Hepatocyte (in vitro differentiated cells): ENCODE measurements around the gene MEGF11. TPM values are rescaled to one million over a fixed set of nuclear protein-coding genes. Genes with fewer than 3 reads are reported as not detected.

Experiments used
- DNase-seq: peaks from one replicate; pipeline ENCODE4 v3.0.0-alpha.2; 2016; ENCODE audit warnings: low spot score
- H2AFZ ChIP-seq: fragments of 200-600 bp; sonication (generic); 2 replicates; pipeline ENCODE4 v1.6.0; 2016; ENCODE audit warnings: antibody characterized with exemption, mild to moderate bottlenecking
- H3K27ac ChIP-seq: fragments of 200-600 bp; sonication (generic); 2 replicates; pipeline ENCODE4 v1.5.1; 2016; ENCODE audit warnings: mild to moderate bottlenecking
- H3K27me3 ChIP-seq: fragments of 200-600 bp; sonication (generic); 2 replicates; pipeline ENCODE4 v1.6.1; 2016
- H3K36me3 ChIP-seq: fragments of 200-600 bp; sonication (generic); replicated peaks from 2 replicates; pipeline ENCODE4 v1.5.1; 2016; ENCODE audit warnings: low read depth; ENCODE audit not compliant: insufficient read depth
- H3K4me1 ChIP-seq: fragments of 200-600 bp; sonication (generic); 2 replicates; pipeline ENCODE4 v1.5.1; 2016; ENCODE audit warnings: mild to moderate bottlenecking, moderate library complexity; ENCODE audit not compliant: insufficient read depth
- H3K4me2 ChIP-seq: fragments of 200-600 bp; sonication (generic); 2 replicates; pipeline ENCODE4 v1.6.0; 2016
- H3K4me3 ChIP-seq: fragments of 200-600 bp; sonication (generic); 2 replicates; pipeline ENCODE4 v1.5.1; 2016; ENCODE audit warnings: mild to moderate bottlenecking
- H3K79me2 ChIP-seq: fragments of 200-600 bp; sonication (generic); 2 replicates; pipeline ENCODE4 v1.6.0; 2017; ENCODE audit warnings: mild to moderate bottlenecking
- H3K9me2 ChIP-seq: fragments of 200-600 bp; sonication (generic); replicated peaks from 2 replicates; pipeline ENCODE4 v1.6.0; 2017; ENCODE audit warnings: mild to moderate bottlenecking; ENCODE audit not compliant: insufficient read depth
- H3K9me3 ChIP-seq: fragments of 200-600 bp; sonication (generic); 2 replicates; pipeline ENCODE4 v1.5.1; 2016; ENCODE audit warnings: low read depth, mild to moderate bottlenecking
- H4K20me1 ChIP-seq: fragments of 200-600 bp; sonication (generic); 2 replicates; pipeline ENCODE4 v1.6.0; 2016; ENCODE audit warnings: mild to moderate bottlenecking; ENCODE audit not compliant: insufficient read depth, poor library complexity, severe bottlenecking
- EZH2 ChIP-seq: fragments of 200-600 bp; sonication (generic); IDR thresholded peaks from 2 replicates; pipeline ENCODE4 v1.6.1; 2016; ENCODE audit warnings: antibody characterized with exemption, mild to moderate bottlenecking, borderline replicate concordance
- EZH2phosphoT487 ChIP-seq: fragments of 200-600 bp; sonication (generic); IDR thresholded peaks from one replicate; pipeline ENCODE4 v1.6.1; 2018; ENCODE audit warnings: antibody characterized with exemption, mild to moderate bottlenecking, low read depth, moderate library complexity; ENCODE audit not compliant: unreplicated experiment, severe bottlenecking
- WGBS: methylation state at CpG from one replicate; pipeline ENCODE4 v1.1.6; 2016; ENCODE audit warnings: low lambda C conversion rate; ENCODE audit errors: missing lambda C conversion rate; 5-methylcytosine and 5-hydroxymethylcytosine counted together
- polyA plus RNA-seq: library from polyadenylated mRNA; unstranded; fragments of >200 nt; fragmentation: Nextera tagmentation; extraction: Ambion mirVana; gene quantifications from 2 replicates; pipeline ENCODE4 v1.2.1, GENCODE V29; 2016
- total RNA-seq: library from RNA; depleted of rRNA; stranded (reverse); fragments of >200 nt; gene quantifications from 2 replicates; pipeline ENCODE4 v1.2.3, GENCODE V29; 2014
- TF ChIP-seq, protein P1 (sequence below): fragments of 200-600 bp; sonication (generic); IDR thresholded peaks from 2 replicates; pipeline ENCODE4 v1.5.1; 2016; ENCODE audit warnings: antibody characterized with exemption, mild to moderate bottlenecking; ENCODE audit not compliant: poor library complexity

Gene MEGF11
- total and polyA plus RNA-seq, 2 experiments from 2014 or later = 0.07 to 0.25 TPM

DNA sequence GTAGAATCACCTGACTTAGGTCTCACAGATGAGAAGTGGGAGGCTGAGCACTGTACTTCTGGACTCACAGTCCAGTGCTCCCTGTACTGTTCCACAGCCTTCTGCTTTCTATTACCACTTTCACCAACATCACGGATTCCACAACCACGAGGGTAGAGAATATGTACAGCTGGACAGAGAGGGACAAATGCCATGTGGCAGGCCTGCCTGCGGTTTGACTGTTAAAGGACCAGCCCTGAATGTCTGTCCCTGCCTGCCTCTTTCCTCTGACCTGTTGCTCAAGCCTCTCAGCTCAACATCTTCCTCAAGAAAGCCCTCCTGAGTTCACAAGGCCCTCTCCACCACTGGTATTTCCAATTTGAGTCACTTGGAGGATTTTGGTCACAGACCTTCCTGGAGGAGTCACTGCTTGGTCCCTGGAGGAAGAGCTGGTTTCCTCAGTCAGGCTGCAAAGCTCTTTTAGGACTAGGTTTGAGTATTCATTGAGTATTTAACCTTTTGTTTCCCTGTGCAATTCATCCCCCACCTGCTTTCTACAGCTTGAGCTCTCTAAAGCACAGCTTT, 335.1 kb downstream of the MEGF11 start:
- H3K4me3 ChIP-seq = no peak overlapping the region
- TF ChIP-seq EZH2phosphoT487 = no peak
- TF ChIP-seq EZH2 = no peak
- no peaks in the 10 kb centered on the region for H3K27me3 ChIP-seq
- H3K9me2 ChIP-seq = no peaks in the 10 kb centered on the region
- no peak overlapping the region for H3K4me2 ChIP-seq
- H2AFZ ChIP-seq = no peak overlapping the region
- H3K27ac ChIP-seq = no peak overlapping the region
- H4K20me1 ChIP-seq = no peaks in the 10 kb centered on the region
- H3K36me3 ChIP-seq = no peaks in the 10 kb centered on the region
- WGBS = 90% methylated on average over 3 of the region's 3 CpGs
- no peak for DNase-seq
- H3K4me1 ChIP-seq = no peaks in the 10 kb centered on the region
- no peaks in the 10 kb centered on the region for H3K79me2 ChIP-seq
- H3K9me3 ChIP-seq = no peaks in the 10 kb centered on the region

DNA sequence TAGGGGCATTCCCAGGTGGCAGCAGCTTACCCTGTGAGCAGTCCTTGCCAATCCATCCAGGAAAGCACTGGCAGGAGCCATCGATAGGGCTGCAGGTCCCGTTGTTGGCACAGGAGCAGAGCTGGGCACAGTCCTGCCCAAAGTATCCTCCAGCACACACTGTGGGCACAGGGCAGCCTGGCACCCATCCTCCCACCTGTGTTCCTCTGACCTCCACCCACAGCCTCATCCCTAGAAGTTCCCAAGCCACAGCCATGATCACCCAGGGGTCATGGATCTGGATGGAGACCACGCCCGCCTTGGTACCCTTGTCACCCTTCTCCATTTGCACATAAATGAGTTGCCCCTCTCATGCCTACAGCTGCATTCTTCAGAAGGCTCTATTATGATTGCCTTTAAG, 335.6 kb downstream of the MEGF11 start:
- Histone ChIP-seq H2AFZ (no peak overlapping the region), H3K9me2 (no peaks in the 10 kb centered on the region), H3K4me3 (no peak overlapping the region), H3K27ac (no peak overlapping the region), H3K27me3 (no peaks in the 10 kb centered on the region), H3K36me3 (no peaks in the 10 kb centered on the region), H3K4me2 (no peak overlapping the region), H4K20me1 (no peaks in the 10 kb centered on the region), H3K9me3 (no peaks in the 10 kb centered on the region), H3K79me2 (no peaks in the 10 kb centered on the region), H3K4me1 (no peaks in the 10 kb centered on the region)
- no peak for DNase-seq
- TF ChIP-seq, protein P1, sequence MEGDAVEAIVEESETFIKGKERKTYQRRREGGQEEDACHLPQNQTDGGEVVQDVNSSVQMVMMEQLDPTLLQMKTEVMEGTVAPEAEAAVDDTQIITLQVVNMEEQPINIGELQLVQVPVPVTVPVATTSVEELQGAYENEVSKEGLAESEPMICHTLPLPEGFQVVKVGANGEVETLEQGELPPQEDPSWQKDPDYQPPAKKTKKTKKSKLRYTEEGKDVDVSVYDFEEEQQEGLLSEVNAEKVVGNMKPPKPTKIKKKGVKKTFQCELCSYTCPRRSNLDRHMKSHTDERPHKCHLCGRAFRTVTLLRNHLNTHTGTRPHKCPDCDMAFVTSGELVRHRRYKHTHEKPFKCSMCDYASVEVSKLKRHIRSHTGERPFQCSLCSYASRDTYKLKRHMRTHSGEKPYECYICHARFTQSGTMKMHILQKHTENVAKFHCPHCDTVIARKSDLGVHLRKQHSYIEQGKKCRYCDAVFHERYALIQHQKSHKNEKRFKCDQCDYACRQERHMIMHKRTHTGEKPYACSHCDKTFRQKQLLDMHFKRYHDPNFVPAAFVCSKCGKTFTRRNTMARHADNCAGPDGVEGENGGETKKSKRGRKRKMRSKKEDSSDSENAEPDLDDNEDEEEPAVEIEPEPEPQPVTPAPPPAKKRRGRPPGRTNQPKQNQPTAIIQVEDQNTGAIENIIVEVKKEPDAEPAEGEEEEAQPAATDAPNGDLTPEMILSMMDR = no peak
- TF ChIP-seq EZH2phosphoT487 (no peak), EZH2 (no peak)
- 98% methylated on average over 4 of the region's 4 CpGs for WGBS

DNA sequence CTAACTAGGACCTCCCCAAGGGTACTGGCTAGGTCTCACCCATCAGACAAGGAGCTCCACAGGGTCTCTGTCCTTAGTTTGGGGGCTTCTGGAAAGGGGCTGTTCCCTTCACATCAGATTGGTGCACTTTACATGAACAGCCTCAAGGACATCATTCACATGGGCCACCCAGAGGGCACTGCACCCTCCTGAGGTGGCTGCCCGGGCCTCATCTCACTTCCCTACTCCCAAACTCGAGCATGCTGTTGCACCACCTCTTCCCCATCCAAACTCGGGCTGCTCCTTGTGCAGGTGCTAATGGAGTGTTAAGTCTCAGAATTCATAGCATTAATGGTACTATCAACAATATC, 336.2 kb downstream of the MEGF11 start:
- WGBS = 87% methylated on average over 3 of the region's 3 CpGs
- TF ChIP-seq EZH2phosphoT487 (no peak), EZH2 (no peak)
- TF ChIP-seq, protein P1 = no peak

DNA sequence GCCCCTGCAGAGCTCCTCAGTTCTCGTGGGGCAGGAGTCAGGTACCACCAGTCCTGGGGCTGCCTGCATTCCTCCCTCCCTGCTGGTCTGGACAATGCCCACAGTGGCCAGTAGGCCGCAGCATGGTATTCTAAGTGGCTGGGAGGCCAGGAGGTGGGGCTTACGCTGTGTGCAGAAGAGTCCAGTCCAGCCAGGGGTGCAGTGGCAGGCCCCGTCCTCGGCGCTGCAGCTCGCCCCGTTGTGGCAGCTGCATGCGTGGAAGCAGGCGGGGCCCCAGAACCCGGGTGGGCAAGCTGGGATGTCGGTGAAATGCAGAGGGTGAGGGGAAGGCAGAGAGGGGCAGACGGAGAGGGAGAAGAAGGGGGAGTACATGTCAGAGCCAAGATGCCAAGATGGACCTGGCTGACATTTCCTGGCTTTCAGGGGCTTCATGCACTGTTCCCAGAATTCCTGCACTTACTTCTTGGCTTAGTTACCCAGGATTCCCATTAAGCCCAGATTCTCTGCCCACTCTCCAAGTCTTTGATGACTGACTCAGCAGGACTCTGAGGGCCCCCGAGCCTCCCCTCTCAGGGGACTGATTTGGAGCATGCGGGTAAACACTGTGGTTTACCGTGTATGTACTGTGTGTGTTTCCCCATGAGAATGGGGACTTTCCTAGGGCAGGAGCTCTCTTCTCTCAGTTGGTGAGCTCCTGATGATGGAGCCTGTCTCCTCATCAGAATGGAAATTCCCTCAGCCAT, 336.7 kb downstream of the MEGF11 start:
- H4K20me1 ChIP-seq = no peaks in the 10 kb centered on the region
- 46% methylated on average over 16 of the region's 16 CpGs for WGBS
- no peaks in the 10 kb centered on the region for H3K27me3 ChIP-seq
- DNase-seq = peak; percentile 79
- TF ChIP-seq, protein P1 = peak; percentile 61
- no peak for TF ChIP-seq EZH2phosphoT487
- H3K79me2 ChIP-seq = no peaks in the 10 kb centered on the region
- H3K4me3 ChIP-seq = no peak overlapping the region
- H3K27ac ChIP-seq = no peak overlapping the region
- no peaks in the 10 kb centered on the region for H3K9me2 ChIP-seq
- H3K36me3 ChIP-seq = no peaks in the 10 kb centered on the region
- no peak overlapping the region for H2AFZ ChIP-seq
- peak overlapping the region; percentile 56 for H3K4me2 ChIP-seq
- no peaks in the 10 kb centered on the region for H3K4me1 ChIP-seq
- H3K9me3 ChIP-seq = no peaks in the 10 kb centered on the region

More for the DNA sequence above, 336.2 kb downstream of the MEGF11 start:
- Histone ChIP-seq H2AFZ (no peak overlapping the region), H3K4me1 (no peaks in the 10 kb centered on the region), H4K20me1 (no peaks in the 10 kb centered on the region), H3K27me3 (no peaks in the 10 kb centered on the region), H3K9me3 (no peaks in the 10 kb centered on the region), H3K4me3 (no peak overlapping the region), H3K9me2 (no peaks in the 10 kb centered on the region), H3K4me2 (no peak overlapping the region), H3K27ac (no peak overlapping the region), H3K36me3 (no peaks in the 10 kb centered on the region), H3K79me2 (no peaks in the 10 kb centered on the region)
- DNase-seq = no peak
